ENCODE data around the gene CPB1. TPM values are rescaled to one million over a fixed set of nuclear protein-coding genes. Genes with fewer than 3 reads are reported as not detected.
"Not testable (repeated sequence)": the region's sequence is repeated elsewhere in the genome, so short reads cannot be mapped to it uniquely, and the experiment has no call there.

Gene CPB1
- total RNA-seq, result not detected in 2 replicates

DNA sequence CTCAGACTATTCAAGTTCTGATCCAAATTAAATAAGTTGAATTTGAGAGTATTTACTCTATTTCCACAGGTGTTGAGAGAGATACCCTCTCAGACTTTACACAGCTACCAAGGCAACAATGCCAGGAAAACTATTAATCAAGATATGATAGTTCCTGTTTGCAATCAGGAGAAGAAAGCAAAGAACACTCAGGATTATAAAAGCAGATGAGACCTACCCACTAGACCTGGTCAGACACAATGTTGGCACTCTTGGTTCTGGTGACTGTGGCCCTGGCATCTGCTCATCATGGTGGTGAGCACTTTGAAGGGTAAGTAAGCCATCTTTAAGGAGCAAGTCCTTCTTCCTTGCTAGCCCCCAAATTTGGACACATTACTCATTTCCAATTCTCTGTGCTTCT lies at the start of gene CPB1:
Gene CPB1, plus strand, starts transcription at position 227 of the 400 bp plus-strand sequence. Its CDS starts 13 bp downstream, at position 240.
- intact Hi-C loops (cut with micrococcal nuclease), result no loop called here

DNA sequence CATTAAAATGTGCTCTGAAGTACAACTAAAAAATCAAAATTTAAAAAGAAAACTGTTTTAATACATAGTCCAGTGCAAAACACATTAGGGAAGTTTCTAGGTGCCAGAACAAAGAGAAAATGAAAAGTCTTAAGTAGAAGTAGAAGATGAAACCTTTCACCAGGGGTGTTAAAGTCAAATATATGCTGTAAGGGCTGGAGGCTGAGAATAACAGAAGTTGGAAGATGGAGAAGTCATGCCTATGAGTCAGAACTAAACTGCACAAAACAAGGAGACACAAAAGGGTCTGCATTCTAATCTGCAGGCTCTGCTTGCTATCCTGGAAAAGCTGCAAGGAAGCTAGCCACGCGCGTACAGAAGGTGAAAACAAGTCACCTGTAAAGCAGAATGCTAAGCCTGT lies 48.7 kb upstream of the CPB1 start:
- intact Hi-C loops (cut with micrococcal nuclease), result no loop called here

DNA sequence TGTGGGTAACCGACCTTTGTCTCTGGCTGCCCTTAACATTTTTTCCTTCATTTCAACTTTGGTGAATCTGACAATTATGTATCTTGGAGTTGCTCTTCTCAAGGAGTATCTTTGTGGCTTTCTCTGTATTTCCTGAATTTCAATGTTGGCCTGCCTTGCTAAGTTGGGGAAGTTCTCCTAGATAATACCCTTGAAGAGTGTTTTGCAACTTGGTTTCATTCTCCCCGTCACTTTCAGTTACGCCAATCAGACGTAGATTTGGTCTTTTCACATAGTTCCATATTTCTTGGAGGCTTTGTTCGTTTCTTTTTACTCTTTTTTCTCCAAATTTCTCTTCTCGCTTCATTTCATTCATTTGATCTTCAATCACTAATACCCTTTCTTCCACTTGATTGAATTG lies 42.6 kb upstream of the CPB1 start:
- intact Hi-C loops (cut with micrococcal nuclease), result not testable (repeated sequence)

DNA sequence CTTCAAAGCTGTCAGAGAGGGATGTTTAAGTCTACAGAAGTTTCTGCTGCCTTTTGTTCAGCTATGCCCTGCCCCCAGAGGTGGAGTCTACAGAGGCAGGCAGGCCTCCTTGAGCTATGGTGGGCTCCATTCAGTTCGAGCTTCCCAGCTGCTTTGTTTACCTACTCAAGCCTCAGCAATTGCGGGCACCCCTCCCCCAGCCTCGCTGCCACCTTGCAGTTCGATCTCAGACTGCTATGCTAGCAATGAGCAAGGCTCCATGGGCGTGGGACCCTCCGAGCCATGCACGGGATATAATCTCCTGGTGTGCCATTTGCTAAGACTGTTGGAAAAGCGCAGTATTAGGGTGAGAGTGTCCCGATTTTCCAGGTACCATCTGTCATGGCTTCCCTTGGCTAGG lies 41.5 kb upstream of the CPB1 start:
- intact Hi-C loops (cut with micrococcal nuclease), result not testable (repeated sequence)

DNA sequence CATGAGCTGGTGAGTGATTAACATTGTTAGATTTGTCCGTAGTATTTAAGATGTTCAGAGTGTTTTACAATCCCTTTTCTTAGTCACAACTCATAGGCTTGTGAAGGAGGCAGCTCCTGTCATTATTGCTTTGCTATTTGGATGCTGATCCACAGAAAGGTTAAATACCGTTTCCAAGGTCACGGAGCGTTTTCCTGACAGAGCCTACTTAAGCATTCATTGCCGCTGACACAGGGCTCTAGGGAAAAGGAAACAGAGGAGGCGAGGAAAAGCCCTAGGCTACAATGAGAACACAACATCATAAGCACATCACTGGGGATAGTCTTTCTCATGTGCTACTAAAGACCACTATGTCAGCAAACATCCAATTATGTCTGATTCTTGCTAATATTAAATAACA lies 38.5 kb upstream of the CPB1 start:
- intact Hi-C loops (cut with micrococcal nuclease), result no loop called here

DNA sequence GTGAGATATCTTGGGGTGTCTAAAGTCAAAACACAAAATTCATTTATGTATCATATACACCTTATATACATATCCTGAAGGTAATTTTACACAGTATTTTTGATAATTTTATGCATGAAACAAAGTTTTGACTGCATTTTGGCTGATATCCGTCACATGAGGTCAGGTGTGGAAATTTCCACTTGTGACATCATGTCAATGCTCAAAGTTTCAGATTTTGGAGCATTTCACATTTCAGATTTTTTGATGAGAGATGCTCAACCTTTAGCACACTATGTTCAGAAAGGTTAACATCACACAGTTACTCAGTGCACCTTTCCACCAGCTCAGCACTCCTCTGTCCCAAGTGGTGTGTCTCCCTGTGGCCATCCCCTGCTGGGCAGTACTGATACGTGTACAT lies 37.7 kb upstream of the CPB1 start:
- intact Hi-C loops (cut with micrococcal nuclease), result no loop called here

DNA sequence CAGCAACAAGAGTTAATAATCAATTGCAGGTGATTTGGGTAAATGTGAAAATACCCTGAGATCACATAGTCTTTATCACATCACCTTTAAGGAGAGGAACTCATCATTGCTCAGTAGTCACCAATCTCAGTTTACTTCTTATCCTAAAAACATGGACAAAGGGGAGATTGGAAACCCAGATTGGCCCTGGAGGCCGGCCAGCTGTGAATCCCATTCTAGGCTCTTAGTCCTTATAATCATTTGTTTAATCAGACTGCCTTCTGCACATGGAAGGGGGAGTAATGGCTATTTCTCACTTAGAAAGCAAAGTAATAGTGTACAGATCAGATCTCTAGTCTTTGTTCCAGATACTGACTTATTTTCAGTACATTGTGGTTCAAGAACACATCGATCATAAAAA lies 37.2 kb upstream of the CPB1 start:
- intact Hi-C loops (cut with micrococcal nuclease), result no loop called here

DNA sequence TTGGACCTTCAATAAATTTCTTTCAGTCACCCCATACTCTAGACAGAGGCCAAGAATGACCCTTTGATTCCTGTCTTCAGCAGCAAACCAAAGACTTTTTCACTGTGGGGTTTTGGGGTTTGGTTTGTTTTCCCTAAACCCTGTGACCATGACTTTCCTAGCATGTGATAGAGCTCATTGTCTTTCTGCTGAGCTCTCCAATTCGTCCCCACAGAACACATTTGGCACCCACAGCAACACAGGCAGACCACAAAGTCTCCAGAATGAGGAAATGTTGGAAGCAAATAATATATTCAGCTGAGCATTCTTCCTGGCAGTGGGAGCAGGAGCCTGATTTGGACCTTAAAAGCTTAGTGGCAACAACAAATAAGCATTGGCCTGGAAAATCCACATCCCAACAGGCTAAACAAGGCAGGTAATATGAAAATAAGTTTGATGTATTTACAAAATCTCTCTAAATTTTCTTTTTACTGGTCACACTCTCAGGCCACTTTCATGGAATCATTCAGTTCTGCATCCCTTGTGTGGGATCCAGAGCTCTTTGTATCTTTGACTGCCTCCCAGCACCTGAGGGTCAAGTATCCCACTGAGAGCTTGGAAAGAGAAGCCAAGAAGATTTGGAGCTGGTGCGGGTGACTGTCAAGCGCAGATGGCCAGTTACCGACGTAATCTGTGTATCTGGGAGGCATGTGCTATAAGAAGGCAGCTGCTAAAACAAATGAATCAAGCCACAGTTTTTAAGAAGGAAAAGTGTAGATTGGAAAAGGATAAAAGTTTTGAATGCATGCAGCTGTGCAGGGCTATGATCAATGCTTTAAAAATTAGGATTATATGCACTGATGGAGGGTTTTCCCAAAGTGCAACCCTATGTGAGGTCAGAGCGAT lies 36.5 kb upstream of the CPB1 start:
- intact Hi-C loops (cut with micrococcal nuclease), result no loop called here

DNA sequence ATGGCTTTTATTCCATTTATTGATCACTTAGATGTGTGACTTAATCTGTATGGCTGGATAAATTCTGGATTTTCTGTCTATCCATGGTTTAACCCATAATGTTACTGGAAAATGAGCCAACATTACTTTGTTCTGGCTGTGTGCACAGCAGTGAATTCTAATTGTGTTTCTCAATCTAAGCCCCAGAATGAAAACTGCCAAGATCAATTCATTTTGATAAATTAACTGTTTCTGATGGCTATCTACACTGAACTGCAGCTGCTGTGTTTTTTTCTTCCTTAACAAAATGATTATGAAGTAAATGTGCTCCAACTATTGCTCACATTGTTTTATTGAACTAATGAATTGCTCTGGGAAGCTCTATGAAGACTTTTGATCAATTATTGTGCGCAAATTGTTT lies 35.7 kb upstream of the CPB1 start:
- intact Hi-C loops (cut with micrococcal nuclease), result no loop called here

DNA sequence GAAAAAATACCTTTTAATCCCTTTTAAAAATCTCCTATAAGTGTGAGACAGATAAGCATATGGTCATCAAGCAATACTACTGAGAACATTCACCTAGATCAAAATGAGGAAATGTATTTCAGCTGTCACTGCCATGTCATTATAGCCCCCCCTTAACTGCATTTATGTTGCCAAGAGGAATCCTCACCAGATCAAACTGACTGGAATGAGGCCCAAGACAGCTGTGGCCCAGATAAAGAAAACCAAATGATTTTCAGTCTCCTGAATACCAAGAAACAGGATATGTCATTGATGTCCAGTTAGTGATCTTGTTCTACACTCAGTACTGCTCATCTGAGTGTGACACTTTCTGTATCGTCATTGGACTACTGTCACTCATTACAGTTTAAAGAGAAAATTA lies 35.1 kb upstream of the CPB1 start:
- intact Hi-C loops (cut with micrococcal nuclease), result no loop called here

DNA sequence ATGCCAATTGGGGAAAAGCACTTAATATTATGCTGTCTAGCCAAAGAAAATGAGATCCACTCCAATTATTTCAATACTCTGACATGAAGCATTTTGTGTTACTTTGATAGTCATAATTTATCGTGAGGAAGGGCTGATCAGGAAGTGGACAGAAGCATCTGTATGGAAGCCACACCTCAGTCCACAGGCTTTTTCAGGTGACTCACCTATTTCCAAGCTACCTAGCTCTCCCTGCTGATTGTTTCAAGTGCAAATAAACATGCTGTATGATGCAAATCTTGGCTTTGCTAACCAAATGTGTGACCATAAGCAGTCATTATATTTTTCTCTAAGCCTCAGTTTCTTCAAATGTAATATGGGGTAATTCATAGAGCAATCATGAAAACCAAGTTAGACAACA lies 30.8 kb upstream of the CPB1 start:
- intact Hi-C loops (cut with micrococcal nuclease), result no loop called here

DNA sequence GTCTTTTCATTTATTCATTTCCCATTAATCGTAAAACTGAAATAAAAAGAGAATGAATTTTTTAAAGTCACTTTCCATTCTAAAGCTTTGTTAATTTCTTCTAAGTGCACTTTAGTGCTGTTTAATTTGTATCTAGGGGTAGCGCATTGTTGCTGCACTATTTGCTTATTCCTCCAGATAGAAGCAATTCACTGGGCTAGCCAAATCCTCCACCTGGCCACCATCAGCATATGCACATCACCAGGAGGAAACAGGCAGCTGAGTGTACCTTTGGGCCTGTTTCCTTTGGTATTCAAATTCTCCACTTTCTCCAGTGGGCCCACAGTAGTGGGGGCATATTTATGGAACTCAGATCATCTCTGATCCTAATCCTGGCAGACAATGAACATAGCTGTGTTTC lies 29.8 kb upstream of the CPB1 start:
- intact Hi-C loops (cut with micrococcal nuclease), result no loop called here

DNA sequence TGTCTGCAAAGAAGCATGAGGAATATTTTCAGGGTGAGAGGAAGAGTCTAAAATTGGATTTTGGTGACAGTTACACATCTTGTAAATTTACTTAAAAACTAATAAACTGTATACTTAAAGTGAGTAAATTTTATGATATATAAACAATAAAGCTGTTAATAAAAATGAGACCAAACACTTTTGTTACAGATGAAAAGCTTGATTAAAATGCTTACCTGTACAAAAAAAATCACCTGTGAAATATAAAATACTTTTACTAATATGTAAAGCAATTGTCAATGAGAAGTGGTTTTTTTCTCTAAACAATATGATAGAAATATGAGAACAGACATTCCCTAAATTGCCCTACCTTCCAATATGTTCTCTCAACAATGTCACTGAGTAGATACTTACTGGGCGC lies 27.2 kb upstream of the CPB1 start:
- intact Hi-C loops (cut with micrococcal nuclease), result no loop called here

DNA sequence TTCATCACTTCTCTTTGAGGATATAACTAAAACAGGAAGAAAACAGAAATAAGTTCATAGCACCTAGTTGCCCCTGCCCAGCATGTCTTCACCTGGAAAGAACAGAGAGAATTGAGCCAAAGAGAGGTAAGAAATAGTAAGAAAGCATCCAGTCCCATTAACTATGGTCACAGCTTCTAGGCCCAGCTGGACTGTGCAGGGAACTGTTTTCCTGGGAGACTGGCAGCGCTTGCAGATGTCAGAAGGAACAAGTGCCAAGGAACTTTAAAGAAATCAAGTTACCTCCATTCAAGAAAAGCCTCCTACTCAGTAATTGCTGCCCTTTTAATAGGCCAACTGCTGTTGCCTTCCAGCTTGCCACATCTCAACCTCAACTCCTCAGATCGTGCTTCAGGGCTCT lies 17.8 kb upstream of the CPB1 start:
- intact Hi-C loops (cut with micrococcal nuclease), result no loop called here

DNA sequence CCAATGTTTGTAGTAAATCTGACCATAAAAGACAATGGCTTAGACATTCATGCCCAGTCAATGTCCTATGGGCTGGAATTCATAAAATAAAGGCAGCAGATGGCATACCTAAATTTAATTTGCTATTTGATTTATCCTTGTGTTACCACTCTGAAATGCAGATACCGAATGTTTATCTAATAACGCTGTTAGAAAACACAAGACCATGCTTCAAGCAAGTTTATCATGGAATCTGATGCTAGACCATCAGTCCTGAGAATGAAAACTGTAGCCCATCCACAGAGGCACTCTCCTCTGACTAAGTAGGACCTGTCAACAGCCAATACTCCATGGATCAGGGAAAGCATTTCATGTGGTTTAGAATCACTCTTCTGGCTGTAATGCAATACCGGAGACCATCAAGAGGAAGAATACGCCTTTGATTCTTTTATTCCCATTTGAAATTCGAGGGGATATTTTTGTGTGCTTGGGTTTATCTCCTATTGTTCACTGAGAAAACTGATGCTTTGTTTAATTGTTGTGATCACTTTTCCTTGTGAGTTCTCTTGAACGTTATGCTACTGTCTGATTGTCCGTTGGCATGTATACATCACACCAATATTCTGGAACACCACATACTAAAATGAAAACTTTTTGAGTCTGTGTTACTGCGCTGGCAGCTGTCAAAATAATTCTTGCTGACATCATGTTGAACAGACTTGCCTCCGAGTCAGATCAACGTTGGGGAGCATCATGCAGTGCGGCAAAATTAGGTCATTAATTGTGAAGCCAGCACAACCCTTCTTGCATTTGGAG lies 12.1 kb upstream of the CPB1 start:
- intact Hi-C loops (cut with micrococcal nuclease), result no loop called here

DNA sequence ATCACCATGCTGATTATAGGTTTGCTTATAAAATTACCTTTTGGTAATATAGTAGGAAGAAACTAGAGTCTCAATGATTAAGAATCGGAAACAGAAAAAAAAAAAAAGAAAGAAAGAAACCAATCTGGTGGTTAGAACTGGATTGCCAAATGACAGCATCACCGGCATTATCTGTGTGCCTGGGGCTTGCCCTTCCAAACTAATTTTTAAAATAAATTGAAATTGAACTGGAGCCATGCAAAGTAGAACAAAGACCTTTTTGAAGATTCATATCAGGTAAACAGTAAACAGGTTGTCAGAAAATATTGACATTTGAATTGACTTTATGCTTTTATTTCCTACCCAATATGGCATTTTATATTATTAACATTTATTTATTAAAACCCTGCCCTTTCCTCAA lies 11.2 kb upstream of the CPB1 start:
- intact Hi-C loops (cut with micrococcal nuclease), result no loop called here

DNA sequence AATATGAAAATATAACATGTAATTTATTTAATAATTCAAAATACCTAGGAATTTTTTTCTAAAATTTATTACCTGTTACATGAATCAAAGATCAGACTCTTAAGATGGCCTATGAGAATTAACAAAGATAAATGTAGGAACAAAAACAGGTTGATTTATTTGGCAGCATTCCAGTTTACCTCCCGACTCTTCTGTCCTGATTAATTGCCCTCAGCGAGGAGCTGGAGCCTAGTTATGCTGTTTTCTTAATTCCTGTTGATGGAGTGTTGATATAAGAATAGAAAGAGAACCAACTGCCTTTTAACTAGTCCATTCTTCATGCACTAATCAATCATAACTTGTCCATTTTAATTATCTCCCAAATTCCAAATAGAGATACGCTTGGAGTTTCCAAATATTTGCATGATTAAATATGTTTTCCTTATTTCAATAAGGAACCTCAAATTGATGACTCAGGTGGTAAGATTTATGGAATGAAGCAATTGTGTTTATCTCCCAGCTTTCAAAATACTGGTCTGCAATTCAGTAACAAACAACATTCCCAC lies 10.6 kb upstream of the CPB1 start:
- intact Hi-C loops (cut with micrococcal nuclease), result no loop called here

DNA sequence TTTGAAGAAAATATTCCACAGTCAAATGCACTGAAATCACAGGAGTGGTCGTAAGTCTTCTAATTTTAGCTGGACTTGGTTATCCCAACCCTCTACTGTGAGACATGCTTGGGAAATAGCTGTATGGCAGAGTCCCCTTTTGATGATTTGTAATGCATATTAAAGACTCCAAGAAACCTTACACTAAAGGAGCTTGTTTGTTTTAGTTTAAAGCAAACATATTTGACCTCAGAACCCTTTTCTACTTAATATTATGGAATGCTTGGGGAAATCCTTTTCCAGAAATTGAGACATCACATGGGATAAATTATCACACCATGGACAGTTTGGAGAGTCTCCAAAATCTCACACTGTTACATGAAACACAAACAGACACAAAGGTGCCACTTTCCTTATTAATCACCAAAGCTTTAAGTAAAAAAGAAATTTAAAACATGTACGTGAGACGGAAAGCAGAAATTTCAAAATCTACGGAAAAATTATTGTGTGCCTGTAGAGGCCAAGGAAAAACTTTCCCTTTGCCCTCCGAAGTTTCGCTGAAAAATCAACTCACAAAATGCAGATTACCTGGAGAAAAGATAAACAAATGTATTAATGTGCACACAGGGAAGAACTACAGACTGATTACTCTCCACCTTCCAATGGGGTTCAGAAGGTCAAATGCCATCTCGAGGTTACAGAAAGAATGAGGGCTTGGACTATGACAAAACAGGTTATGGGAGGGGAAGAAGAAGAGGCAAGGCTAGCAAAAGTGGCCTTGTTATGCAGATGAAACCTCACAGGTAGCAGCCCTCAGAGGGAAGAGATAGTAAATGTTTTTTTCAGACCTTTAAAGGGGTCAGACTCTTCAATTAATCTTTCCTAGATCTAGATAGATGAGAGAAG lies 7.0 kb upstream of the CPB1 start:
- intact Hi-C loops (cut with micrococcal nuclease), result no loop called here

DNA sequence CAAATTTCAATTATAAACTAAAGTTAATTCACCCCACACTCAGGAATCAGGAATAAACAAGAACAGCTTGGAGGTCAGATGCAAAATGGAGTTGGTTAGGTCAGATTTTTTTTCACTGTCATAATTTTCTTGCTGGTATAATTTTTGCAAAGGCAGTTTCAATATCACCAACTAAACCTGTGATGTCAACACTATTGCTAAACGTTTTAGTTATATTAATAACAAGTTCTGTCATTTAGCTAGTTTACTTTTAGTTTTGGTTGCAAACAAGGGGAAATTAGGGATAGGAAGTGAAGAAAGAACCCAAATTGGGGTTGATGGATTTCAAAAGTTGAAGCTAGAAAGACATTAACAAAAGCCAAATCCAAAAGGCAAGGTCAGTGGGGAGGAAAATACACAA lies 4.6 kb upstream of the CPB1 start:
- intact Hi-C loops (cut with micrococcal nuclease), result no loop called here

DNA sequence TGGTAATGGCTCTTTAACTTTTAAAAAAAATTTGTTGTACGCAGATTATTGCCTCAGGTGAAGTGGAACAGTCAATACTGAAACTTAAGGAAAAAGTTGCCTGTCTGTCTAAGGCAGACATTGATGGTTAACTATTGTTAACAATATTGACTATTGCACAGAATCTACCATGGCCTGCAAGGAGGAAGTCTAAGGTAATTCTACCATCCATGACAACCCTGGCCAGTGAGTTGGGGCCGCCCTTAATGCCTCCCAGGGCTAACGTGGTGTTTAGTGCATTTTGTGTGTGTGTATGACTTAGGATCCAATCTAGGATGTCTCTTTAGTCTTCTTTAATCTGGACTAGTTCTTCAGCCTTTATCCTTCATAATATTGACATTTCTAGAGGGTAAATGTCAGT lies 2.1 kb upstream of the CPB1 start:
- intact Hi-C loops (cut with micrococcal nuclease), result no loop called here

DNA sequence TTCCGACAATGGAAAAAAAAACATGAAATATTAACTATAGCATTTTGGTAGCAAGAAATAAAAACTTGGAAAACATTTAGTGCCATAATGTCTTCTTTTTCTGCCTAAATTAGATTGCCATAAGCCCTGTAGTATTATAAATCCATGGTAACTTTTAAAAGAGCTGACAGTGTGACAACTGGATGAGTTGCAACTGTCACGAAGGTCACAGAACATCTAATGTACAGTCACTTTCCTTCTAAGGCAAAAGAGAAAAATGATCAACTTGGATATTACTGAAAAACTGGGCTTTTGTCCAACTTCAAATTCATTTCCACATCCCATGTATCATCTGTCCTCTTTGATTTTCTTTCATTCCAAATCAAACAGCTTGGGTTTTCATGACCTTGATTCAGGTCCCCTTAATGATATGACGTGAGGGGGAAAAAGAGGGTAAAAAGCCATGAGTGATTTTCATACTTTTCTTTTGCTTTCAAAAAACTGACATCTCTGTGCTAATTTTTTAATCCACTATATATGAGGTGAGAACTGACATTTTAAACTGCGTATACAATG lies 602 bp downstream of the CPB1 start:
- intact Hi-C loops (cut with micrococcal nuclease), result no loop called here

Measured in T-helper 1 cell treated with Interleukin-12 subunit alpha and Interleukin-12 subunit beta and Interleukin-4 antibody, amounts not matched to agents 30 ng/mL and 1 ng/mL, for 36 hours (primary cell).